ENCODE results near the gene REPS1.

REPS1 gene

DNA sequence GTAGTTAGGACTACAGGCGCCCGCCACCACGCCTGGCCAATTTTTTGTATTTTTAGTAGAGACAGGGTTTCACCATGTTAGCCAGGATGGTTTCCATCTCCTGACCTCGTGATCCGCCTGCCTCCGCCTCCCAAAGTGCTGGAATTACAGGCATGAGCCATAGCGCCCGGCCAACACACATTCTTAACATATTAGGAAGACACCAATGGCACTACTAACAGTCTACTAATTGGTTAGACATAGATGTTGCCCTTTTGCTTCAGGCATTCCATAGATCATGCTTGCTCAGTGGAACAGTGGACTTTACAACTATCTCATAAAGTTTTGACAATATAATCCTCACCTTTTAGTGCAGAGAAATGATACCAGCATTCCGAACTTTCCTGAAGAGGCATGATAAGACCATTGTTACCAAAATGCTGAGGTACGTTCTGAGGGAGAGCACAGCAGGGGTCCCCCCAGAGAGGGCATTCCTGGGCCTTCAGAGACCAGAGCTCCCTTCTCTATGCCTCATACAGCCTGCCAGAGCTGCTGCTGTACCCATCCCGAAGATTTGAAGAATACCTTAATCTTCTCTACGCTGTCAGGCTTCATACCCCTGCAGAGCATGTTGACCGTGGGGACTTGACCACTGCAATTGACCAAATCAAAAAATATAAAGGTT lies 102.8 kb downstream of the REPS1 start:
- DNase-seq (ENCODE audit: insufficient read length, low spot score): no peak
- TF ChIP-seq SPI1 (IDR thresholded peaks at IDR 0.05; ENCODE audit: low read depth, low read length): no peak
- no peak for TF ChIP-seq POLR2AphosphoS5 (IDR thresholded peaks at IDR 0.05; ENCODE audit: low read depth, low read length)
- no peak for TF ChIP-seq TAF1 (IDR thresholded peaks at IDR 0.05; ENCODE audit: low read depth, low read length)
- no peak for FAIRE-seq

DNA sequence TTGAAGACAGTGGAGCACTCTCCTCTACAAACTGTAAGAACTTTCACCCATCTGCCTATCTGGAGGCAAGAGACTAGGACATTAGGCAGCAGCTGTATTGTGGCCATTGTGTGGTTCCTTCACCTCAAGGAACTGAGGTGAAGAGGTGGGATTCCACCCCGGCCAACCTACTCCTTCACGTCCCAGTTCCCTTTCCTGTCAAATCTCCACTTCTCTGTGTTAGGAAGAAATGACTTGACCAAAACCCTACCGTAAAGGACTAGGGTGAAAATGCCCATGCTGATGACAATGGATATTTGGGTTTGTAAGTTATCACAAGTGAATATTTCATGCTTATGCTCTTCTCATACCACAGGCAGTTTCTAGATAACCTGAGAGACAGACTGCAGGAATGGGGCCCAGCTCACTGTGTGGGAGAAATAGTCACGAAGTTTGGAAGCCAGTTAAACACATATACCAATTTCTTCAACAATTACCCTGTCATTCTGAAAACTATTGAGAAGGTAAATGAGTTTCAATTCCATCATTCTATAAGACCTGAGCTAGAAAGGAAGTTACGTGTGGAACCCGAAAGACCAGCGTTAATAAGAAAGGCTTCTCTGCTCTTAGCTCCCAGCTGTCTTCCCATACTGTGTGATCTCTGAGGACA lies 105.6 kb downstream of the REPS1 start:
- DNase-seq (ENCODE audit: insufficient read length, low spot score) (no peak), FAIRE-seq (peak; percentile 78)
- TF ChIP-seq POLR2AphosphoS5 (IDR thresholded peaks at IDR 0.05; ENCODE audit: low read depth, low read length) (peak; percentile 58; the same call in 1 of the 2 replicates), POLR2A (IDR thresholded peaks at IDR 0.05; ENCODE audit: low read depth, low read length) (no peak), TAF1 (IDR thresholded peaks at IDR 0.05; ENCODE audit: low read depth, low read length) (peak; percentile 60; the same call in 1 of the 2 replicates), SPI1 (IDR thresholded peaks at IDR 0.05; ENCODE audit: low read depth, low read length) (peak; percentile 93), POU2F2 (IDR thresholded peaks at IDR 0.05; ENCODE audit: low read depth, low read length) (peak; percentile 61), PAX5 (IDR thresholded peaks at IDR 0.05; ENCODE audit: insufficient read depth, low read length, severe bottlenecking) (no peak)

DNA sequence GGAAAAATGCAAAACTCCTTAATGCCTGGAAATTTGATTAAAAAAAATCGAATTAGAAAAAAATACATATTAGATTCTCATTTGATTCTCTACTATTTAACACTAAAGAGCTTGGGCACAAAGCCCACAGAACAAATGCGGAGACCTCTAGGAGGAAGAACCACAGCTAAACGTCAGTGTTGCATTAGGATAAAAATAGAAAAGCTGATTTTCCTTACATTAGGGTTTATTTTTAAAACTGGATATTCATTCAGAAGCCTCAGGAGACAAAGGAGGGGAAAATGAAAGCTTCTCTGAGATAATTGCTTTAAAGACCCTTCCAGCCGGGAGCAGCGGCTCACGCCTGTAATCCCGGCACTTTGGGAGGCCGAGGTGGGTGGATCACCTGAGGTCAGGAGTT lies 114.9 kb downstream of the REPS1 start:
- TF ChIP-seq POLR2A (IDR thresholded peaks at IDR 0.05; ENCODE audit: low read depth, low read length): no peak
- no peak for TF ChIP-seq POU2F2 (IDR thresholded peaks at IDR 0.05; ENCODE audit: low read depth, low read length)
- no peak for TF ChIP-seq PAX5 (IDR thresholded peaks at IDR 0.05; ENCODE audit: insufficient read depth, low read length, severe bottlenecking)
- TF ChIP-seq POLR2AphosphoS5 (IDR thresholded peaks at IDR 0.05; ENCODE audit: low read depth, low read length): no peak
- TF ChIP-seq TAF1 (IDR thresholded peaks at IDR 0.05; ENCODE audit: low read depth, low read length): no peak
- TF ChIP-seq SPI1 (IDR thresholded peaks at IDR 0.05; ENCODE audit: low read depth, low read length): no peak
- DNase-seq (ENCODE audit: insufficient read length, low spot score) (no peak), FAIRE-seq (no peak)

GRCh38 chr6:138869398-138869797 lies 118.7 kb downstream of the REPS1 start:
- no peak for DNase-seq (ENCODE audit: insufficient read length, low spot score)
- no peak for TF ChIP-seq POU2F2 (IDR thresholded peaks at IDR 0.05; ENCODE audit: low read depth, low read length)
- TF ChIP-seq PAX5 (IDR thresholded peaks at IDR 0.05; ENCODE audit: insufficient read depth, low read length, severe bottlenecking): no peak
- TF ChIP-seq POLR2A (IDR thresholded peaks at IDR 0.05; ENCODE audit: low read depth, low read length): no peak
- no peak for TF ChIP-seq SPI1 (IDR thresholded peaks at IDR 0.05; ENCODE audit: low read depth, low read length)
- TF ChIP-seq POLR2AphosphoS5 (IDR thresholded peaks at IDR 0.05; ENCODE audit: low read depth, low read length): no peak
- TF ChIP-seq TAF1 (IDR thresholded peaks at IDR 0.05; ENCODE audit: low read depth, low read length): no peak
- FAIRE-seq: no peak

DNA sequence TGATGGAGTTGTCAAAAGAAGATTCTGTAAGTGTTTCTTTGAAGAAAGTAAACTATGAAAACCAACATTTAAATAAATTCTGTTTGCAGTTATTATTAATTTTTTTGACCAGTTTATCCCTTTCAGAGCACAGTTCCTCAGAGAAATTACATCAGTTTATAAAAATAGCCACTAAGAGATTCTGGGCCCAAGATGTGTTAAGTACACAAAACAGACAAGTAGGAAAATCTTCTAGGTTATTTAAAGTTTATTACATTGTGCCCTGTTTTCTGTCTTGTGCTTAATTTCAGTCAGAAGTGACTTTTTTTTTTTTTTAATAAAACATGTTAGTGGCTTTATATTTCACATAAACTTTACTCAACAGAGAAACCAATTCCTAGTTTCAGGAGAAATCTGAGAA lies 119.9 kb downstream of the REPS1 start:
- TF ChIP-seq SPI1 (IDR thresholded peaks at IDR 0.05; ENCODE audit: low read depth, low read length) (no peak), TAF1 (IDR thresholded peaks at IDR 0.05; ENCODE audit: low read depth, low read length) (no peak), POLR2A (IDR thresholded peaks at IDR 0.05; ENCODE audit: low read depth, low read length) (no peak), POU2F2 (IDR thresholded peaks at IDR 0.05; ENCODE audit: low read depth, low read length) (no peak)
- DNase-seq (ENCODE audit: insufficient read length, low spot score) (no peak), FAIRE-seq (no peak)

DNA sequence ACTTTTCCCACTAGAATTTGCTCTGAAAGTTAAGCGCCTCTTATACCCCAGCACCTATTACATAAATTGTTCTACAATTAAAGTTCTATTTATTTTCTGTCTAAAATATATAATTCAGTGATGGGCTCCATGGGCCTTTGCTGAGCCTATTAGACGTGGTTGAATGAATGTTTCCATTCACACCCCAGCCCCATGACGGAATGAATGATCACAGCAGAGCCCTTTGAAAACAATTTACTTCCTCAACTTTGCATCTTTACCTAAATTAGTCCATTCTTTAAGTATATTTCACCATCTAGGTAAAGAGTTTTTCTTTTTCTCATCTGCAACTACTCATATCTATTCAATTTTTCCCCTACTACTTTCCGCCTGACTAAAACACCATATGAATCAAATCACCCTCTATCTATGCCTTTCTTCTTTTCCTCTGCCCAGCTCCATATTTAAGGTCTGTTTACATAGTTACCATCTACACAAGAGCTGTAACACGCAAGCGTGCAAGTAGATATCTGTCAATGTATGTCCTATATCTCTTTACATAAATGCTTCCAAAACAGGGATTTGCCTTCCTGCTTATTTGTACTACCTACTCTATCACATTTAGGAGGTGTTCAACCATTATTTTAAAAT lies 122.5 kb downstream of the REPS1 start:
- FAIRE-seq (peak; percentile 45), DNase-seq (ENCODE audit: insufficient read length, low spot score) (no peak)
- no peak for TF ChIP-seq POU2F2 (IDR thresholded peaks at IDR 0.05; ENCODE audit: low read depth, low read length)
- TF ChIP-seq POLR2AphosphoS5 (IDR thresholded peaks at IDR 0.05; ENCODE audit: low read depth, low read length): no peak
- no peak for TF ChIP-seq TAF1 (IDR thresholded peaks at IDR 0.05; ENCODE audit: low read depth, low read length)
- no peak for TF ChIP-seq SPI1 (IDR thresholded peaks at IDR 0.05; ENCODE audit: low read depth, low read length)
- TF ChIP-seq PAX5 (IDR thresholded peaks at IDR 0.05; ENCODE audit: insufficient read depth, low read length, severe bottlenecking): no peak
- TF ChIP-seq POLR2A (IDR thresholded peaks at IDR 0.05; ENCODE audit: low read depth, low read length): no peak

DNA sequence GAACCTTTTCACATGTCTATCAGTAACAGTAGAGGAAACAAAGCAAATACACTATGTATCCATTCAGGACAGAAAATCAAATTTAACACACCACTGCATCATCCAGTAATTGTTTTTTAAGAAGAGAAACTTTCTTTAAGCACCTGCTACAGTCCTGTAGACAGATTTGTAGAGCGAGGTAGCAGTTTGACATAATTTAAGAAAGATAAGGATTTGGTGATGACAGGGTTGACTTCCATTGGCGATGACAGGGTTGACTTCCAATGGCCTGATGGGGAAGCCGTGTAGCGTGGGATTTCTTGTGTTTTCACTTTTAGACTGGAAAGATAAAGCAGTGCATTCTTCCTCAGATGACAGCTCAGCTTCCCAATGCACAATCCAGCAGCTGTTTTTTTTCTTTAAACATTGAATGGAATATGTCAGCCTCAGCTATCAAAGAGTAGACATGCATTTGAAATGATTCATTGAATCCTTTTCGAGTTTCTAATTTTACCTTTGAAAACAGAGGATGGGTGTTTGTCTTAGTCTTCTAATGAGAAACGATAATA lies 123.6 kb downstream of the REPS1 start:
- no peak for DNase-seq (ENCODE audit: insufficient read length, low spot score)
- no peak for FAIRE-seq
- no peak for TF ChIP-seq TAF1 (IDR thresholded peaks at IDR 0.05; ENCODE audit: low read depth, low read length)
- no peak for TF ChIP-seq POLR2AphosphoS5 (IDR thresholded peaks at IDR 0.05; ENCODE audit: low read depth, low read length)
- no peak for TF ChIP-seq PAX5 (IDR thresholded peaks at IDR 0.05; ENCODE audit: insufficient read depth, low read length, severe bottlenecking)
- no peak for TF ChIP-seq POLR2A (IDR thresholded peaks at IDR 0.05; ENCODE audit: low read depth, low read length)
- no peak for TF ChIP-seq POU2F2 (IDR thresholded peaks at IDR 0.05; ENCODE audit: low read depth, low read length)
- TF ChIP-seq SPI1 (IDR thresholded peaks at IDR 0.05; ENCODE audit: low read depth, low read length): no peak

- TF ChIP-seq POLR2A (IDR thresholded peaks at IDR 0.05; ENCODE audit: low read depth, low read length) (no peak), PAX5 (IDR thresholded peaks at IDR 0.05; ENCODE audit: insufficient read depth, low read length, severe bottlenecking) (no peak), SPI1 (IDR thresholded peaks at IDR 0.05; ENCODE audit: low read depth, low read length) (no peak), TAF1 (IDR thresholded peaks at IDR 0.05; ENCODE audit: low read depth, low read length) (no peak)
- no peak for DNase-seq (ENCODE audit: insufficient read length, low spot score)
- FAIRE-seq: no peak
Measured at GRCh38 chr6:138863321-138863720, 124.7 kb downstream of the REPS1 start.

- FAIRE-seq (no peak), DNase-seq (ENCODE audit: insufficient read length, low spot score) (no peak)
- TF ChIP-seq TAF1 (IDR thresholded peaks at IDR 0.05; ENCODE audit: low read depth, low read length) (no peak), POLR2AphosphoS5 (IDR thresholded peaks at IDR 0.05; ENCODE audit: low read depth, low read length) (no peak), POU2F2 (IDR thresholded peaks at IDR 0.05; ENCODE audit: low read depth, low read length) (no peak), PAX5 (IDR thresholded peaks at IDR 0.05; ENCODE audit: insufficient read depth, low read length, severe bottlenecking) (no peak), SPI1 (IDR thresholded peaks at IDR 0.05; ENCODE audit: low read depth, low read length) (no peak), POLR2A (IDR thresholded peaks at IDR 0.05; ENCODE audit: low read depth, low read length) (no peak)
Measured at GRCh38 chr6:138862456-138862855, 125.6 kb downstream of the REPS1 start.

Measured in GM12891 (cell line).